ENCODE data around the gene ADD2. TPM values are rescaled to one million over a fixed set of nuclear protein-coding genes. Genes with fewer than 3 reads are reported as not detected.

Gene ADD2
- total RNA-seq, 1 experiment from 2014 or later = 124 TPM

DNA sequence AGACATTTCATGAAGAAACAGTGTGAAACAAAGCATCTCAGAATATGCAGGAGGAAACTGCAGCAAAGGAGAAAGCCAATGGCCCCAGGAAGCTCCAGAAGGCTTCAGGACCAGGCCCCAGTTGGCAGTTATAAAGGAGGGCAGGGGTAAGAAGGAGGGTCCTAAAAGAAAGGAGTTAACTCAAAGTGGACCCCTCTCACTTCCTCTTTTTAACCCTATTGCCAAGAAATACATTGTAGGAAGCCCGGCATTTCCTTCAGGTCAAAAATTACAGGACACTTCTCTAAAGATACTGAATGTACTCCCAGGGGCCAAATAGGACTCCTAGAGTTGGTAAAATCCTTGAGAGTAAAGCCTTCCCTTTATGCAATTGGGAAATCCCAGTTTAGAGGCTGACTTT lies 137.2 kb downstream of the ADD2 start:
- H4K5ac ChIP-seq (ENCODE audit: insufficient read length, low read depth, low read length) = no peak overlapping the region
- no peak overlapping the region for H2BK20ac ChIP-seq (ENCODE audit: low read depth, low read length, poor library complexity, severe bottlenecking)
- no peak overlapping the region for H3K56ac ChIP-seq (ENCODE audit: insufficient read length, low read depth, low read length)
- peaks cover 6 to 22% (median 11%) of the 10 kb centered on the region in 3 experiments; a peak in 6 of 7 replicates for H3K36me3 Mint-ChIP-seq (ENCODE audit: insufficient read depth in 1 of 3, low read depth in 3 of 3)
- no peak overlapping the region for H2BK5ac ChIP-seq (ENCODE audit: insufficient read length, low read length)
- no peak for DNase-seq
- H3K18ac ChIP-seq (ENCODE audit: insufficient read length, low read depth, low read length) = no peak overlapping the region
- TF ChIP-seq, protein P1, sequence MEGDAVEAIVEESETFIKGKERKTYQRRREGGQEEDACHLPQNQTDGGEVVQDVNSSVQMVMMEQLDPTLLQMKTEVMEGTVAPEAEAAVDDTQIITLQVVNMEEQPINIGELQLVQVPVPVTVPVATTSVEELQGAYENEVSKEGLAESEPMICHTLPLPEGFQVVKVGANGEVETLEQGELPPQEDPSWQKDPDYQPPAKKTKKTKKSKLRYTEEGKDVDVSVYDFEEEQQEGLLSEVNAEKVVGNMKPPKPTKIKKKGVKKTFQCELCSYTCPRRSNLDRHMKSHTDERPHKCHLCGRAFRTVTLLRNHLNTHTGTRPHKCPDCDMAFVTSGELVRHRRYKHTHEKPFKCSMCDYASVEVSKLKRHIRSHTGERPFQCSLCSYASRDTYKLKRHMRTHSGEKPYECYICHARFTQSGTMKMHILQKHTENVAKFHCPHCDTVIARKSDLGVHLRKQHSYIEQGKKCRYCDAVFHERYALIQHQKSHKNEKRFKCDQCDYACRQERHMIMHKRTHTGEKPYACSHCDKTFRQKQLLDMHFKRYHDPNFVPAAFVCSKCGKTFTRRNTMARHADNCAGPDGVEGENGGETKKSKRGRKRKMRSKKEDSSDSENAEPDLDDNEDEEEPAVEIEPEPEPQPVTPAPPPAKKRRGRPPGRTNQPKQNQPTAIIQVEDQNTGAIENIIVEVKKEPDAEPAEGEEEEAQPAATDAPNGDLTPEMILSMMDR (conservative IDR thresholded peaks at IDR 0.05) = no peak
- no peak overlapping the region for H2BK120ac ChIP-seq (ENCODE audit: low read depth, low read length, poor library complexity, severe bottlenecking)
- H4K20me1 ChIP-seq (ENCODE audit: control insufficient read depth, insufficient read depth, insufficient read length) = no peaks in the 10 kb centered on the region
- H3K79me1 ChIP-seq (ENCODE audit: insufficient read depth, low read depth, low read length, poor library complexity, severe bottlenecking) = no peaks in the 10 kb centered on the region
- no peak overlapping the region for H3K4me3 Mint-ChIP-seq
- H4K91ac ChIP-seq (ENCODE audit: insufficient read length, low read depth, low read length) = no peak overlapping the region
- no peak overlapping the region for H3K9ac ChIP-seq (ENCODE audit: extremely low read depth, insufficient read length, low read length)
- no peaks in the 10 kb centered on the region for H3K23me2 ChIP-seq (ENCODE audit: insufficient read length, low read depth, low read length, poor library complexity, severe bottlenecking)
- H3K9me3 Mint-ChIP-seq = peaks cover 23 to 24% of the 10 kb centered on the region in 2 experiments
- H3K27me3 ChIP-seq (ENCODE audit: insufficient read depth, low read length) = no peaks in the 10 kb centered on the region
- no peak overlapping the region for H2AK5ac ChIP-seq (ENCODE audit: insufficient read length, low read length)
- H3K4me1 Mint-ChIP-seq = peaks cover 17 to 29% of the 10 kb centered on the region in 2 experiments; a peak in 3 of 4 replicates
- H2BK12ac ChIP-seq (ENCODE audit: insufficient read length, low read depth, low read length) = no peak overlapping the region
- H3K79me2 ChIP-seq (ENCODE audit: insufficient read depth, low read length) = no peaks in the 10 kb centered on the region
- H2BK15ac ChIP-seq (ENCODE audit: low read depth, low read length) = no peak overlapping the region
- H3K27ac Mint-ChIP-seq = no peak overlapping the region
- no peaks in the 10 kb centered on the region; the same call in 1 of the 2 replicates for H3K4me1 ChIP-seq (ENCODE audit: insufficient read depth, low read length)
- no peak overlapping the region for H3K23ac ChIP-seq (ENCODE audit: insufficient read length, low read depth, low read length)
- no peaks in the 10 kb centered on the region; the same call in 1 of the 2 replicates for H3K27me3 Mint-ChIP-seq (ENCODE audit: low read depth)
- H3T11ph ChIP-seq (ENCODE audit: low read length) = no peak overlapping the region
- no peak overlapping the region for H3K4ac ChIP-seq (ENCODE audit: low read depth, low read length)
- no peak overlapping the region for H4K8ac ChIP-seq (replicated peaks; ENCODE audit: insufficient read length, low read depth, low read length)
- H3K27ac ChIP-seq (ENCODE audit: insufficient read length, low read depth, low read length) = no peak overlapping the region
- H3K9me3 ChIP-seq (ENCODE audit: control insufficient read depth, low read depth, low read length) = no peaks in the 10 kb centered on the region
- no CpG with 5 or more reads among the region's 1 CpG for WGBS (ENCODE audit: extremely low coverage, insufficient read length, low lambda C conversion rate)
- H2AFZ ChIP-seq (ENCODE audit: low read length) = no peak overlapping the region
- H3K4me2 ChIP-seq (ENCODE audit: insufficient read depth, insufficient read length, low read length) = no peak overlapping the region
- no peak overlapping the region for H3K14ac ChIP-seq (ENCODE audit: insufficient read depth, low read length)

Data from H9 (cell line).